Measurements from ENCODE around the gene CFAP90.

DNA sequence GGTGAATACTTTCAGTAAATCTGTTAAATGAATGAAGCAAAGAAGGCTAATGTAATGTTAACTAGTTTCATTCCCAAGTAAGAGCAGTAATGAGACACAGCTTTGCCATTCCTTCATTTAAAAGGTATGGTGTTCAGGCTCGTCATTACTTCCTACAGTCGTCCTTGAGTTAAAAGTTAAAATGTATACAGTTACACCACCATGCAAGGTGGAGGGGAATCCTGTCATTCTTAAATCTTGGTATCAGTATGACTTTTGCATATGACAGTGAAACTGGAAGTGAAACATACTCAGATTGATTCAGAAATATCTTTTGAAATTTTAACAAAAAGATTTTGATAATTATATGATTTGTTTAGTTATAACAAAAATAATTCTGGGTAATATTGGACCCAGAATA is 43.9 kb upstream of the CFAP90 start:
- no peak for TF ChIP-seq CTCF (IDR thresholded peaks at IDR 0.05)
- no peak for TF ChIP-seq POLR2A (IDR thresholded peaks at IDR 0.05)
- no peak for TF ChIP-seq EP300 (IDR thresholded peaks at IDR 0.05)
